ENCODE measurements around the gene NR5A1.

Gene NR5A1

GRCh38 chr9:124440786-124441185 is 66.4 kb downstream of the NR5A1 start:
- no peak for DNase-seq (ENCODE audit: low read depth in 2 of 2)

GRCh38 chr9:124439686-124440243 is 67.4 kb downstream of the NR5A1 start:
- DNase-seq (ENCODE audit: low read depth in 2 of 2): no peak

GRCh38 chr9:124439086-124439485 is 68.1 kb downstream of the NR5A1 start:
- no peak for DNase-seq (ENCODE audit: low read depth in 2 of 2)

DNA sequence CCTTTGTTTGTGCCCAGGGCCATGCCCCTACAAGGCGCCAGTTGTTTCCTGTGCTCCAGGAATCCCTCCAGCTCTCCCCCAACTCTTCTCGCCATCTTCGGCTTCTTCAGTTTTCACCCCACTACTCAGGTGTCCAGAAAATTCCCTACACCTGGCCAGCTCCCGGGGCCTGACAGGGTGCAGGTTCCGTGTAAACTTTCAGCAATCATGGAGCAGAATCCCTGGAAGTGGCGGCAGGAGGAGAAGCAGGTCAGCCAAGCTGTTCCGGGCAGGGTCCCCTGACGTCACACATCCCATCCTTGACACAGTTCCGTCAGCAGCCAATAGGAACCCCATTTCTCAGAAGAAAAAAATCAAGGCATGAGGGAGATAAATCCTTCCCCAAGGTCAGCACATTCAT is 69.1 kb downstream of the NR5A1 start:
- no peak for DNase-seq (ENCODE audit: low read depth in 2 of 2)

- no peak for DNase-seq (ENCODE audit: low read depth in 2 of 2)
Observed at GRCh38 chr9:124437086-124437485, 70.1 kb downstream of the NR5A1 start.

DNA sequence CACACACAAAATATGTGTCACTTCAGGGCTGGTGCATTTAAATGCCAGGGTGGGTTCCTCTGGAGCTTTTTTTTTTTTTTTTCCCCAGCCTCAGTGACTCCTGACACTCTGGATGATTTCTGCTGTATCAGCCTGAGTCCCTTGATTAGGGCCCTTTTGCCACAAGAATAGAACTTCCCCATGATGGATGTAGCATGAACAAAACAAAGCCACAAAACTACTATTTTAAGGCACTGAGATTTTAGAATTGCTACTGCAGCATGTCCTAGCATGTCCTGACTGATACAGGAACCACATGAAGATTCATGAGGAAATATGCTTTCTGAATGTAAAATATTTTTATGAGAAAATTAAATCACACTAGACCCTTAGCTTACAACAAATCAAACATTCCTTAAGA is 70.9 kb downstream of the NR5A1 start:
- DNase-seq (ENCODE audit: low read depth in 2 of 2): no peak
